Coronary artery (tissue), 2 donors: ENCODE results near the gene SPOP.
"Not testable (repeated sequence)": the region's sequence is repeated elsewhere in the genome, so short reads cannot be mapped to it uniquely, and the experiment has no call there.

ENCODE experiments used
- DNase-seq: peaks from one replicate; pipeline ENCODE4 v3.0.0-alpha.2; 2017; ENCODE audit warnings: low spot score
- H3K27ac ChIP-seq, 2 donors: fragments of 200-600 bp; sonication (generic); one replicate each; pipeline ENCODE4 v1.5.1; 2016 to 2019
- H3K4me3 ChIP-seq: fragments of 200-600 bp; sonication (generic); 2 replicates; pipeline ENCODE4 v1.5.1; 2016; ENCODE audit warnings: mild to moderate bottlenecking, moderate library complexity
- TF ChIP-seq, protein P1 (sequence below): fragments of 200-600 bp; sonication (generic); IDR thresholded peaks from one replicate; pipeline ENCODE4 v1.5.1; 2019; ENCODE audit warnings: antibody characterized with exemption

SPOP gene

DNA sequence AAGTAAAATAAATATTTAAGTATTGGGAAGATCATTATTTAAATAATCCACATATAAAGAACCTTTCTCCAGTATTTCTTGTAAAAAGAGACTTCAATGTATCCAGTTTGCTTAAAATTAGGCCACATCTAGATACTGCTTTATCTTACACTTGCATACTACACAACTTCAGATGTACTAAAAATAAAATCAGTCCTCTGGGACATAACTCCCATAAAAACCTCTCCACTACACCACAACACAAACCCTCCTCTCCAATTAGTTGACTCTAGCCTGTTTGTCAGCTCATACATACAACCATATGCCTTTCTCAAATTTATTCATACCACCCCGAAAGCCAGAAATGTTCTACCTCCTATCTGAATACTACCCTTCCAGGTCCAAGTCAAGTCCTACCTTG lies 21.6 kb downstream of the SPOP start:
- TF ChIP-seq, protein P1, sequence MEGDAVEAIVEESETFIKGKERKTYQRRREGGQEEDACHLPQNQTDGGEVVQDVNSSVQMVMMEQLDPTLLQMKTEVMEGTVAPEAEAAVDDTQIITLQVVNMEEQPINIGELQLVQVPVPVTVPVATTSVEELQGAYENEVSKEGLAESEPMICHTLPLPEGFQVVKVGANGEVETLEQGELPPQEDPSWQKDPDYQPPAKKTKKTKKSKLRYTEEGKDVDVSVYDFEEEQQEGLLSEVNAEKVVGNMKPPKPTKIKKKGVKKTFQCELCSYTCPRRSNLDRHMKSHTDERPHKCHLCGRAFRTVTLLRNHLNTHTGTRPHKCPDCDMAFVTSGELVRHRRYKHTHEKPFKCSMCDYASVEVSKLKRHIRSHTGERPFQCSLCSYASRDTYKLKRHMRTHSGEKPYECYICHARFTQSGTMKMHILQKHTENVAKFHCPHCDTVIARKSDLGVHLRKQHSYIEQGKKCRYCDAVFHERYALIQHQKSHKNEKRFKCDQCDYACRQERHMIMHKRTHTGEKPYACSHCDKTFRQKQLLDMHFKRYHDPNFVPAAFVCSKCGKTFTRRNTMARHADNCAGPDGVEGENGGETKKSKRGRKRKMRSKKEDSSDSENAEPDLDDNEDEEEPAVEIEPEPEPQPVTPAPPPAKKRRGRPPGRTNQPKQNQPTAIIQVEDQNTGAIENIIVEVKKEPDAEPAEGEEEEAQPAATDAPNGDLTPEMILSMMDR = no peak
- Histone ChIP-seq H3K4me3 (no peak overlapping the region), H3K27ac (peak overlapping the region; percentile 32 to 38)
- DNase-seq = no peak

DNA sequence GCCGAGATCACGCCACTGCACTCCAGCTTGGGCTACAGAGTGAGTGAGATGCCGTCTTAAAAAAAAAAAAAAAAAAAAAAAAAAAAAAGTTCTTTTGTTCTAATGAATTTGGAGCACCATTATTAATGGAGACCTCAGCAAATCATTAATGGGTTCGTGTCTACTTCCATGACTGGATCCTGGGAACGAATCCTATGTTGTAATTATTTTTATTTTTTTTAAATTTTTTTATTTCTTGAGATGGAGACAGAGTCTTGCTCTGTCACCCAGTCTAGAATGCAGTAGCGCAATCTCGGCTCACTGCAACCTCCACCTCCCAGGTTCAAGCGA lies 30.7 kb downstream of the SPOP start:
- DNase-seq = no peak
- TF ChIP-seq, protein P1 = no peak
- H3K27ac ChIP-seq = peak overlapping the region; percentile 85 to 89

DNA sequence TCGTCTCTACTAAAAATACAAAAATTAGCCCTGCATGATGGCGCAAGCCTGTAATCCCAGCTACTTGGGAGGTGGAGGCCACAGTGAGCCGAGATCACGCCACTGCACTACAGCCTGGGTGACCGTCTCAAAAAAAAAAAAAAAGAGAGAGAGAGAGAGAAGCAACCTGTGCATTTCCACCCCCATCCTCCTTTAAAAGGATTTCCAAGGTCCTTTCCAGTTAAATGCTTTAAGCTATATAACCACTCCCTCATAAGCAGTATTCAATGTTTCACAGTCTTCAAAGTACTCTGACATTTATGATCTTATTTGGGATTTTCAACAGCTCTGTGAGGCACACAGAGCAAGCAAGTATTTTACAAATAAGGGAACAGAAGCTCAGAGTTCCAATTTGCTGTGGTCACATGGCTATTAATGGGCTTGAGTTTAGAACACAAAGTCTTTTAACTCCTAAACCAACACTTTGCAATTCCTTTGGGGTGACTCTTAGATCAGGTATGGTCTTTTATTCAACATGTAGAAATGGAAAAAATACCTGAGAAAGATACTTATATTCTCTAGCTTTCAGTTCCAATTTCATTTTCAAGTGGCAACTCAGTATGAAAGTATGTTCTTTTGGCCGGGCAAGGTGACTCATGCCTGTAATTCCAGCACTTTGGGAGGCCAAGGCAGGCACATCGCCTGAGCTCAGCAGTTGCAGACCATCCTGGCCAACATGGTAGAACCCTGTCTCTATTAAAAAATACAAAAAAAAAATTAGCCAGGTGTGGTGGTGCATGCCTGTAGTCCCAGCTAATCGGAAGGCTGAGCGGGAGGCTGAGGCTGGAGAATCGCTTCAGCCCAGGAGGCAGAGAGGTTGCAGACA lies 31.3 kb downstream of the SPOP start:
- peak overlapping the region; percentile 85 to 89 for H3K27ac ChIP-seq
- peak; percentile 80 for DNase-seq
- TF ChIP-seq, protein P1 = no peak
- H3K4me3 ChIP-seq = peak overlapping the region; percentile 26

More for the DNA sequence above, 30.7 kb downstream of the SPOP start:
- H3K4me3 ChIP-seq = no peak overlapping the region

DNA sequence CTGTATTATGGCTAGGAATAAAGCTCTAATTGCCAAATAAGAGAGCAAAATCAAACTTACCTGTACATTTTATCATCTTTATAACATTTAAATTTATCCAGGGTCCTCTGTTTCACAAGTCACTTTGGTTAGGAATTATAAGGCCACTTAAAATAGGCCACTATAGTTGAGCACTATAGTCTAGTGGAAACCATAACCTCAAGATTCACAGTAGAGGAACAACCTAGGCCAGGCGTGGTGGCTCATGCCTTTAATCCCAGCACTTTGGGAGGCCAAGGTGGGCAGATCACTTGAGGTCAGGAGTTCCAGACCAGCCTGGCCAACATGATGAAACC lies 31.9 kb downstream of the SPOP start:
- H3K27ac ChIP-seq = peak overlapping the region; percentile 85 to 89
- DNase-seq = not testable (repeated sequence)
- H3K4me3 ChIP-seq = peak overlapping the region; percentile 26

DNA sequence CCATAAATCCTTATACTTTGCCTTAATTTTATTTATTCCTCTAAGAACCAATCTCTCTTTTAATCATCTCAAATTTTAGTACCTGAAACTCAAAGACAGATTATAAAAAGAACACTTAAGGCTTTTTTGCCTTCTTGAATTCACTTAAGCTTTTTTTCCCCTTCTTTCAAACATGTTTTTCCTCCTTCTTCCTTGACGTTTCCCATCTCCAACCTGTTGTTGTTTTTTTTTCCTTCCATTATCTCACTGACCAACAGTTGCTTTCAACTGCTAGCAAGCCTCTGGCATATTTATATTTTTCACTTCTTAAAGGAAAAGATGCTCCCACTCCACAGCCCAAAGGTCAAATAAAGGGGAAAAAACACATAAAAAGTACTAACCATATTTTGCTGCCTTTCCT lies 32.2 kb downstream of the SPOP start:
- no peak for DNase-seq
- Histone ChIP-seq H3K27ac (peak overlapping the region; percentile 85 to 89), H3K4me3 (peak overlapping the region; percentile 26)
- TF ChIP-seq, protein P1 = no peak

DNA sequence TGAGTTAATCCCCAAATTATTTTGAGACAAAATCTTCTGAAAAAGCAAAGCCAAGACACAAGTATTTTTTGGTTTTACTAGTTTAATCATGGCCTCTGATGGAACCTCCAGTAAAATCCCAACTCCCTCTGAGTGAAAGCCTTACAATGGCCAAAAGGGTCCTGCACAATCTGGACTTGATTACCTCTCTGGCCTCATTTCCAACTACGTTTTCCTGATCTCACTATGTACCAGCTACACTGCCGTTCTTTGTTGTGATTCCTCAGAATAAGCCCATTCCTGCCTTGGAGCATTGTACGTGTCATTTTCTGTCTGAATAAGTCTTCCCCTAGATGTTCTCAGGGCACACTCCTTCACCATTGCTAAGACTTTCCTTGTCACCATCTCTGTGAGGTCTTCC lies 37.3 kb downstream of the SPOP start:
- DNase-seq = no peak
- no peak overlapping the region for H3K4me3 ChIP-seq
- TF ChIP-seq, protein P1 = no peak
- H3K27ac ChIP-seq = peak overlapping the region; percentile 78 to 80

DNA sequence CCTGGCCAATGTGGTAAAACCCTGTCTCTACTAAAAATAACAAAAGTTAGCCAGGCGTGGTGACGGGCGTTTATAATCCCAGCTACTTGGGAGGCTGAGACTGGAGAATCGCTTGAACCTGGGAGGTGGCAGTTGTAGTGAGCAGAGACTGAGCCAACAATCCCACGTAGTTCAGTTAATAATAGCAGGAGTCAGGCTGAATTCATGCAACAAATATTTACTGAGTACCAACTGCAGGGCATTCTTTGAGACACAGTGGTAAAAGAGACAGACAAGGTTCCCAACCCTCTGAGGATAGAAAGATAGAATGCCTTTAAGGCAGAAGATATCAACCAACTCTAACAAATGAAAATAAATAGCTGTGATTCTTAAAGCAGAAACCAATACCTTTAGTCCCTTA lies 39.1 kb downstream of the SPOP start:
- TF ChIP-seq, protein P1 = no peak
- DNase-seq = no peak
- Histone ChIP-seq H3K4me3 (peak overlapping the region; percentile 32), H3K27ac (peak overlapping the region; percentile 80 to 90)
